H9 (cell line): ENCODE measurements around the gene TNFRSF18. TPM values are rescaled to one million over a fixed set of nuclear protein-coding genes. Genes with fewer than 3 reads are reported as not detected.

Experiments used
- DNase-seq: peaks from one replicate; pipeline ENCODE4 v3.0.0-alpha.2; 2017
- H2AFZ ChIP-seq: one replicate; pipeline ENCODE4 v1.6.1; 2013; ENCODE audit warnings: mild to moderate bottlenecking, low read length, control low read depth, moderate library complexity
- H2AK5ac ChIP-seq: 2 replicates; pipeline ENCODE4 v1.6.1; 2013; ENCODE audit warnings: low read length, control low read depth, mixed read lengths; ENCODE audit not compliant: insufficient read length
- H2BK120ac ChIP-seq: one replicate; pipeline ENCODE4 v1.6.1; 2013; ENCODE audit warnings: low read depth, mild to moderate bottlenecking, low read length, control low read depth, inconsistent platforms; ENCODE audit not compliant: poor library complexity, severe bottlenecking
- H2BK12ac ChIP-seq: 2 replicates; pipeline ENCODE4 v1.6.1; 2013; ENCODE audit warnings: low read length, control low read depth, mixed read lengths, low read depth; ENCODE audit not compliant: insufficient read length
- H2BK15ac ChIP-seq: 2 replicates; pipeline ENCODE4 v1.6.1; 2013; ENCODE audit warnings: low read depth, low read length, control low read depth
- H2BK20ac ChIP-seq: one replicate; pipeline ENCODE4 v1.6.1; 2013; ENCODE audit warnings: low read depth, mild to moderate bottlenecking, low read length, control low read depth, inconsistent platforms; ENCODE audit not compliant: poor library complexity, severe bottlenecking
- H2BK5ac ChIP-seq: 2 replicates; pipeline ENCODE4 v1.6.1; 2013; ENCODE audit warnings: low read length, control low read depth, mixed read lengths; ENCODE audit not compliant: insufficient read length
- H3K14ac ChIP-seq: 2 replicates; pipeline ENCODE4 v1.6.1; 2013; ENCODE audit warnings: low read length, control low read depth; ENCODE audit not compliant: insufficient read depth
- H3K18ac ChIP-seq: 2 replicates; pipeline ENCODE4 v1.6.1; 2013; ENCODE audit warnings: low read depth, mild to moderate bottlenecking, mixed read lengths, low read length, control low read depth; ENCODE audit not compliant: insufficient read length
- H3K23ac ChIP-seq: 2 replicates; pipeline ENCODE4 v1.6.1; 2013; ENCODE audit warnings: low read length, control low read depth, mixed read lengths, low read depth; ENCODE audit not compliant: insufficient read length
- H3K23me2 ChIP-seq: 2 replicates; pipeline ENCODE4 v1.6.1; 2013; ENCODE audit warnings: low read depth, mild to moderate bottlenecking, mixed read lengths, low read length, control low read depth; ENCODE audit not compliant: insufficient read length, poor library complexity, severe bottlenecking
- H3K27ac ChIP-seq: 2 replicates; pipeline ENCODE4 v1.5.1; 2013; ENCODE audit warnings: low read length, control low read depth, mixed read lengths, low read depth; ENCODE audit not compliant: insufficient read length
- H3K27me3 ChIP-seq: 2 replicates; pipeline ENCODE4 v1.6.1; 2013; ENCODE audit warnings: low read length, control low read depth, inconsistent platforms; ENCODE audit not compliant: insufficient read depth
- H3K4ac ChIP-seq: 2 replicates; pipeline ENCODE4 v1.6.1; 2013; ENCODE audit warnings: low read depth, mild to moderate bottlenecking, control low read depth, inconsistent platforms, low read length, moderate library complexity
- H3K4me1 ChIP-seq: 2 replicates; pipeline ENCODE4 v1.6.1; 2013; ENCODE audit warnings: low read length, control low read depth, inconsistent platforms; ENCODE audit not compliant: insufficient read depth
- H3K4me2 ChIP-seq: 2 replicates; pipeline ENCODE4 v1.6.1; 2013; ENCODE audit warnings: low read length, control low read depth, mixed read lengths; ENCODE audit not compliant: insufficient read length, insufficient read depth
- H3K56ac ChIP-seq: 2 replicates; pipeline ENCODE4 v1.6.1; 2013; ENCODE audit warnings: low read depth, mild to moderate bottlenecking, mixed read lengths, low read length, control low read depth; ENCODE audit not compliant: insufficient read length
- H3K79me1 ChIP-seq: 2 replicates; pipeline ENCODE4 v1.6.1; 2013; ENCODE audit warnings: low read depth, mild to moderate bottlenecking, moderate library complexity, low read length, control low read depth, inconsistent platforms; ENCODE audit not compliant: insufficient read depth, poor library complexity, severe bottlenecking
- H3K79me2 ChIP-seq: 2 replicates; pipeline ENCODE4 v1.6.1; 2013; ENCODE audit warnings: low read length, control low read depth, inconsistent platforms; ENCODE audit not compliant: insufficient read depth
- H3K9ac ChIP-seq: 2 replicates; pipeline ENCODE4 v1.6.1; 2013; ENCODE audit warnings: low read length, control low read depth, mixed read lengths; ENCODE audit not compliant: insufficient read length; ENCODE audit errors: extremely low read depth
- H3K9me3 ChIP-seq: one replicate; pipeline ENCODE4 v1.6.1; 2013; ENCODE audit warnings: low read depth, low read length, inconsistent platforms; ENCODE audit not compliant: control insufficient read depth
- H3T11ph ChIP-seq: one replicate; pipeline ENCODE4 v1.6.1; 2013; ENCODE audit warnings: mild to moderate bottlenecking, low read length, control low read depth, inconsistent platforms
- H4K20me1 ChIP-seq: one replicate; pipeline ENCODE4 v1.6.1; 2013; ENCODE audit not compliant: control insufficient read depth, insufficient read length, insufficient read depth
- H4K5ac ChIP-seq: 2 replicates; pipeline ENCODE4 v1.6.1; 2013; ENCODE audit warnings: low read depth, mild to moderate bottlenecking, mixed read lengths, low read length, control low read depth; ENCODE audit not compliant: insufficient read length
- H4K8ac ChIP-seq: replicated peaks from 2 replicates; pipeline ENCODE4 v1.6.1; 2013; ENCODE audit warnings: low read length, control low read depth, mixed read lengths, low read depth; ENCODE audit not compliant: insufficient read length
- H4K91ac ChIP-seq: 2 replicates; pipeline ENCODE4 v1.6.1; 2013; ENCODE audit warnings: low read depth, mild to moderate bottlenecking, moderate library complexity, mixed read lengths, low read length, control low read depth; ENCODE audit not compliant: insufficient read length
- H3K27ac Mint-ChIP-seq, 3 experiments: 2 replicates in 2 of 3; 3 replicates in 1 of 3; pipeline ENCODE4 v1.8.0; 2020 to 2021; ENCODE audit warnings: mixed read lengths in 3 of 3, mild to moderate bottlenecking in 1 of 3, moderate library complexity in 1 of 3
- H3K27me3 Mint-ChIP-seq: 2 replicates; pipeline ENCODE4 v1.8.0; 2021; ENCODE audit warnings: low read depth, mild to moderate bottlenecking, moderate library complexity, mixed read lengths
- H3K36me3 Mint-ChIP-seq, 3 experiments: 2 replicates in 2 of 3; 3 replicates in 1 of 3; pipeline ENCODE4 v1.8.0; 2020 to 2021; ENCODE audit warnings: low read depth in 3 of 3, mixed read lengths in 3 of 3; ENCODE audit not compliant: insufficient read depth in 1 of 3
- H3K4me1 Mint-ChIP-seq, 2 experiments: 2 replicates each; pipeline ENCODE4 v1.8.0; 2020; ENCODE audit warnings: mixed read lengths in 2 of 2
- H3K4me3 Mint-ChIP-seq, 2 experiments: 2 replicates in 1 of 2; 3 replicates in 1 of 2; pipeline ENCODE4 v1.8.0; 2020 to 2021; ENCODE audit warnings: mild to moderate bottlenecking in 2 of 2, mixed read lengths in 2 of 2, moderate library complexity in 1 of 2
- H3K9me3 Mint-ChIP-seq, 2 experiments: 2 replicates in 1 of 2; 3 replicates in 1 of 2; pipeline ENCODE4 v1.8.0; 2020; ENCODE audit warnings: mild to moderate bottlenecking in 2 of 2, mixed read lengths in 2 of 2, moderate library complexity in 1 of 2
- CTCF ChIP-seq: fragments of 200-600 bp; sonication (generic); conservative IDR thresholded peaks from 3 replicates; pipeline ENCODE4 v1.8.0; 2021; ENCODE audit warnings: antibody characterized with exemption, mild to moderate bottlenecking
- WGBS: extraction: QIAGEN DNeasy Blood & Tissue Kit; methylation state at CpG from one replicate; pipeline ENCODE4 v1.1.7; 2013; ENCODE audit warnings: missing lambda C conversion rate, low lambda C conversion rate, mixed read lengths; ENCODE audit not compliant: insufficient read length; ENCODE audit errors: extremely low coverage; 5-methylcytosine and 5-hydroxymethylcytosine counted together
- total RNA-seq: library from RNA; stranded (reverse); gene quantifications from 2 replicates; pipeline ENCODE4 v1.2.1, GENCODE V29; 2021

Gene TNFRSF18
- total RNA-seq, 1 experiment from 2014 or later, result 2.0 TPM

GRCh38 chr1:1226566-1227362 is 20.4 kb upstream of the TNFRSF18 start:
- WGBS, result no CpG with 5 or more reads among the region's 44 CpGs
- H3K79me2 ChIP-seq, result peaks cover 2% of the 10 kb centered on the region; the same call in 1 of the 2 replicates
- peaks cover 7 to 8% of the 10 kb centered on the region in 2 experiments for H3K4me1 Mint-ChIP-seq

More at GRCh38 chr1:1226566-1227362, 20.4 kb upstream of the TNFRSF18 start:
- H3K14ac ChIP-seq, result no peak overlapping the region
- no peaks in the 10 kb centered on the region for H4K20me1 ChIP-seq
- H3K79me1 ChIP-seq, result peaks cover 2% of the 10 kb centered on the region
- no peak overlapping the region for H4K5ac ChIP-seq
- no peak overlapping the region for H2BK12ac ChIP-seq
- H2AK5ac ChIP-seq, result no peak overlapping the region
- no peak overlapping the region for H3K18ac ChIP-seq
- H3T11ph ChIP-seq, result no peak overlapping the region
- no peak for TF ChIP-seq CTCF
- no peak overlapping the region for H2BK20ac ChIP-seq
- no peaks in the 10 kb centered on the region for H3K9me3 ChIP-seq
- DNase-seq, result no peak
- H3K4me1 ChIP-seq, result no peaks in the 10 kb centered on the region
- H2BK120ac ChIP-seq, result no peak overlapping the region
- no peak overlapping the region for H3K9ac ChIP-seq
- H3K4ac ChIP-seq, result no peak overlapping the region
- H3K23ac ChIP-seq, result no peak overlapping the region
- H3K4me2 ChIP-seq, result no peak overlapping the region
- Mint-ChIP-seq H3K9me3 (no peaks in the 10 kb centered on the region), H3K27me3 (no peaks in the 10 kb centered on the region), H3K4me3 (no peak overlapping the region), H3K36me3 (peaks cover 23 to 56% (median 48%) of the 10 kb centered on the region in 3 experiments), H3K27ac (no peak overlapping the region)
- H2BK5ac ChIP-seq, result no peak overlapping the region
- H4K91ac ChIP-seq, result no peak overlapping the region
- H3K56ac ChIP-seq, result no peak overlapping the region
- no peak overlapping the region for H2AFZ ChIP-seq
- no peak overlapping the region for H2BK15ac ChIP-seq
- peaks cover 6% of the 10 kb centered on the region for H3K23me2 ChIP-seq
- no peaks in the 10 kb centered on the region for H3K27me3 ChIP-seq
- H4K8ac ChIP-seq, result no peak overlapping the region
- H3K27ac ChIP-seq, result no peak overlapping the region
